Peyer's patch (tissue), 4 donors: ENCODE data around the gene MTMR3.

ENCODE experiments used
- CTCF ChIP-seq, 6 experiments: fragments of 450-650 bp in 4 of 6; fragments of 200-600 bp in 2 of 6; sonication (generic) in 1 of 6; IDR thresholded peaks; one replicate each; pipeline ENCODE4 v1.5.1; 2017 to 2019; ENCODE audit warnings: antibody characterized with exemption in 6 of 6, mild to moderate bottlenecking in 3 of 6, moderate library complexity in 1 of 6
- POLR2A ChIP-seq, 2 donors: fragments of 450-650 bp; IDR thresholded peaks; one replicate each; pipeline ENCODE4 v1.5.1; 2017; ENCODE audit warnings: antibody characterized with exemption in 2 of 2, mild to moderate bottlenecking in 2 of 2, moderate library complexity in 2 of 2

DNA sequence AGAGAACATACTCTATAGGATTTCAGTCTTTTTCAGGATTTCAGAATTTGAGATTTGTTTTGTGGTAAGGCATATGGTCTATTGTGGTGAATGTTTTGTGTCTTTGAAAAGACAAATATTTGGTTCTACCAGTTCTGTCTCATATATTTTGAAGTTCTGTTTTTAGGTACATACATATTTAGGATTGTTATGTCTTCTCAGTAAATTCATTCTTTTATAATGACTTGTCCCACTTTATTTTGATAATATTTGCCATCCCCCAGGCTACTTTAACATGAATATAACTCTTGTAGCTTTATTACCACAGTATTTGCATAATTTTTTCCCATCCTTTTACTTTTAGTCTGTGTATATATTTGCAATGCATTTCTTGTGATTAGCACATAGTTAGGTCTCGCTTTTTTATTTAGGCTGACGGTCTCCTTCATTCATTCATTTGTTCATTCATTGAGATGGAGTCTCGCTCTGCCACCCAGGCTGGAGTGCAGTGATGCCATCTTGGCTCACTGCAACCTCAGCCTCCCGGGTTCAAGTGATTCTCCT is 32.1 kb downstream of the MTMR3 start:
- no peak for TF ChIP-seq CTCF (IDR thresholded peaks at IDR 0.05)
- no peak for TF ChIP-seq POLR2A (IDR thresholded peaks at IDR 0.05)
